ENCODE data around the gene NFKBIE. TPM values are rescaled to one million over a fixed set of nuclear protein-coding genes. Genes with fewer than 3 reads are reported as not detected.

Gene NFKBIE
- polyA plus RNA-seq, 1 donor, result 5.4 TPM

- DNase-seq, result peak; percentile 52
Measured at GRCh38 chr6:44297063-44298038, 32.0 kb upstream of the NFKBIE start.

GRCh38 chr6:44294832-44295791 is 29.8 kb upstream of the NFKBIE start:
- no peak for DNase-seq

GRCh38 chr6:44292661-44293365 is 27.5 kb upstream of the NFKBIE start:
- DNase-seq, result no peak

- DNase-seq, result no peak
Measured at GRCh38 chr6:44291841-44292240, 26.5 kb upstream of the NFKBIE start.

DNA sequence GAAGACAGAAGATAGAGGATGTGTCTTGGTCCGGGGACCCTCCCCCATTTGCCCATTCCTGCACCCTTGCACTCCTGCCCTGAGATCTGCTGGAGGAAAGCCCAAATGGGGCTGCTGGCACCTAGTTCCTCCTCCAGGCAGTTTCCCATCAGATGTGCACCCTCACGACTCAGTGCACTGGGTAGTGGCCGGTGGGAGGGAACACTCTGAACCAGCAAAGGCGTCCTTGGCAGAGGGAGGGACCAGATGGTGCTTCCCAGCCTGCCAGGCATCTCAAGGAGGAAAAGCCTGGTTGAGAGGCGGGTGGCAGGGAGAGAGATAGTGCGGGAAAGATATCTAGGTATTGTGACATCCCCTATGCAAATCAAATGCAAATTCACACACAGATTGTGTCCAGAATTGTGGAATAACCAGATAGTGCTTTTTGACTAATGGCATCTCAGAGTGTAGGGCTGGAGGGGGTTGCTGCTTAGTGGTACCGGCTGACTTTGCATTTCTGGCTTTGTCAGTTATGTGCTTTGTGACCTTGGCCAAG is 24.4 kb upstream of the NFKBIE start:
- DNase-seq, result no peak

DNA sequence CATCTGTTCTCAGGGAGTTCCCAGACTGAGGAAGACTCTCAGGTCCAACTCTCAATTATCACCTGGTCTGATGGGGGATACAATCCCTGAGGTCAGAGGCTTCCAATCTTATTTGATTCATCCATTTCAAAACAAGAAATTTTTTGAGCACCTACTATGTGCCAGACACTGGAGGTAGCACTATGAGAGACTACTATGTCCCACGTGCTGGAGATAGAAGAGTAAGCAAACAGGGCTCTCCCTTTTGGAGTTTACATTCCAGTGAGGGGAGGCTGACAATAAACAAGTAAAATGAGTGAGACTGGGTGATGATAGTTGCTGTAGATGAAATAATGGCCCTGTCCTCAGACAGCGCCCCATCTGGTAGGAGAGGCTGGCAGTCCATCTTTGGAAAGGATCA is 21.4 kb upstream of the NFKBIE start:
- DNase-seq, result no peak

DNA sequence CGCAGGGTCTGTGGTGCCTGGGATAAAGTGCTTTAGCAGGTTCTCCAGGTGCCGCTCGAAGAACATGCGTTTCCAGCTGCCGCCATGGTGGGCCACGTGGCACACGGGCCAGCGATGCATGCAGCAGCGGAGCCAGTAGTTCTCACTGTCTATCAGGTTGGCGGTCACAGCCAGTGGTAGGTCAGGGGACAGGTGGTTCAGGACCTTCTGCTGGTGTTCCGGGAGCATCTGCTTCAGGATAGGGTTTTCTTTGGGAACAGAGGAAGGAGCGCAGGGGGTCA is 20.9 kb upstream of the NFKBIE start:
- DNase-seq, result no peak

DNA sequence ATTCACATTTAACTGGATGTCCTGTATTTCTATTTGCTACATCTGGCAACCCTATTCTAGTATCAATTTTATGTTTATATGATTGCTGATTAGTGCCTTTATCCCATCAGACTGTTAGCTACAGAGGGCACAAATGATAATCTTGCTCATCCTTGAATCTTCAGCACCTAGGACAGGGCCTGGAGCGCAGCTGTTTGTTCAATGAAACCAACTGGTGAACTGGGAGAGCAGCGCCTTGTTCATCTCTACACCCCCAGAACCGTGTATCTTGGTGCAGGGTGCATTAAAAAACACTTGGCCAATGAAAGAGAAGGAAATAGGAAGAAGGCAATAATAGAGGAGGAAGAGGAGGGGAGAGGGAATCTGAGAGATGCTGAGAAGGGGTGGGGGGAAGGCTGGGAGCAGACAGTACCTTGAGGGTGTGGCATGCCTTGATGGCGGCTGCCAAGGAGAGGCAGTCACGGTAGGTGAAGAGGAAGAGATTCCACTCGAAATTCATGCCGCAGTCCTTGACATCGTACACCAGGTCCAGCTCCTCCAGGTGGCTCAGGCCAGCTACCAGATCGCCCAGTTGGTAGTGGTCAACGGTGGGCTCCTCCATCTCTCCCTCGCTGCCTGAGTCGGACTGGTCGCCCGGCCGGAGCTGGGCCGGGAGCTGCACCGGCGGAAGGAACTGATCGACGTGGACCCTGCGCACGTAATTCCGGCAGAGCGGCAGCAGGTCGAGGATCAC is 20.4 kb upstream of the NFKBIE start:
- DNase-seq, result no peak

GRCh38 chr6:44284867-44285266 is 19.5 kb upstream of the NFKBIE start:
- DNase-seq, result no peak

DNA sequence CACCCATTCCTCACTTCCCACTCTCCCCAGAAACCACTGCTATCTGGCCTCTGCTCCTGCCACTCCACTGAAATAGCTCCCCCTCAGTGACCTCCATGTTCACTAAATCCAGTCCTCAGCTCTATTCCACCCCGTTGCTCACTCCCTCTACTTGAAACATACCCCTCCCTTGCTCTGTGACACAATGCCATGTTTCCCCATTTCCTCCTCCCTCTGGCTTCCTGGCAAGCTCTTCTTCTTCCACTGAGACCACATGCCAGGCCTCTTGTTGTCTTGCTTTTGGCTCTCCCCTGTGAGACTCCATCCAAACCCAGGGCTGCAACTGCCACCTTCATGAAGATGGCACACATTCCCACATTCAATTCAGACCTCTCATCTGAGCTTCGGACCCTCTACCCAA is 18.8 kb upstream of the NFKBIE start:
- DNase-seq, result no peak

DNA sequence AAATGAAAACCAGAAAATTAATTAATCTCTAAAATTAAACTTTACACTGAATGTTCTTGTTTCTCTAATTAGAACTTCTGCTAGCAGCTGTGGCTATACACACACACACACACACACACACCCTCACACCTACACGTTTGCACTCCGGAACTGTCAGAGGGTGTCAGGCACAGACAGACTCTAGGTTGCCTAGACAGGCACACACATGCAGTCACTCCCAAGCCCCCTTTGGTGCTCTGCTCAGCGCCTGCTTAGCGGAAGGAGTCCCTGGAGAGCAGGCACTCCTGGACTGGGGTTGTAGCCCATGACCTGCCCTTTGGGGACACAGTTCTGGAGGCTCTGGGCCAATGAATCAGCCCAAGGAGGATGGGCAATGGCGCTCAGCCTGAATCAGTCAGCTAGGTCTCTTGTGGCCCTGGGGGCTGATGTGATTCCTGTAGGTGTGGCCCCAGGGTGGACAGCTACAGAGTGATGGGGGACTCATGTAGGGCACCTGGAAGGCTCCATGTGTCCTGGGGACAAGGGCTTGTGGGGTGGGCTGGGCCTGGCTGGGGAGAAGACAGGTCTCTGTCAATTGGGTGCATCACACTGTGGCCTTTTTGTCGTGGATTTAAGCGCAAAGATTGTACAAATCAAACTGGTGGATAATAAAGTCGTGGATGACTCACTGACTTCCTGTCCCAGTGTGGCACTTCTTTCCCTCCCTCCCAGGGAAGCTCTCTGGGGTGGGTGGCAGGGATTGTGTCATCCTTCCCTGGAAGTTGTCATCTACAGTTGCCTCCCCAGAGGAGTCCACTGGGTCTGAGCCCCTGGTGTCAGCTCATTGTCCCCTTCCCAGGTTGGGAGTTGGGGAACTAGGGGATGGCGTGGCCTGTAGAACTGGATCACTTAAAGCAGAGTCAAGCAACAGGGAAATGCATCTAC is 13.7 kb upstream of the NFKBIE start:
- DNase-seq, result no peak

GRCh38 chr6:44278315-44278714 is 13.0 kb upstream of the NFKBIE start:
- no peak for DNase-seq

- DNase-seq, result no peak
Measured at GRCh38 chr6:44277763-44278162, 12.4 kb upstream of the NFKBIE start.

DNA sequence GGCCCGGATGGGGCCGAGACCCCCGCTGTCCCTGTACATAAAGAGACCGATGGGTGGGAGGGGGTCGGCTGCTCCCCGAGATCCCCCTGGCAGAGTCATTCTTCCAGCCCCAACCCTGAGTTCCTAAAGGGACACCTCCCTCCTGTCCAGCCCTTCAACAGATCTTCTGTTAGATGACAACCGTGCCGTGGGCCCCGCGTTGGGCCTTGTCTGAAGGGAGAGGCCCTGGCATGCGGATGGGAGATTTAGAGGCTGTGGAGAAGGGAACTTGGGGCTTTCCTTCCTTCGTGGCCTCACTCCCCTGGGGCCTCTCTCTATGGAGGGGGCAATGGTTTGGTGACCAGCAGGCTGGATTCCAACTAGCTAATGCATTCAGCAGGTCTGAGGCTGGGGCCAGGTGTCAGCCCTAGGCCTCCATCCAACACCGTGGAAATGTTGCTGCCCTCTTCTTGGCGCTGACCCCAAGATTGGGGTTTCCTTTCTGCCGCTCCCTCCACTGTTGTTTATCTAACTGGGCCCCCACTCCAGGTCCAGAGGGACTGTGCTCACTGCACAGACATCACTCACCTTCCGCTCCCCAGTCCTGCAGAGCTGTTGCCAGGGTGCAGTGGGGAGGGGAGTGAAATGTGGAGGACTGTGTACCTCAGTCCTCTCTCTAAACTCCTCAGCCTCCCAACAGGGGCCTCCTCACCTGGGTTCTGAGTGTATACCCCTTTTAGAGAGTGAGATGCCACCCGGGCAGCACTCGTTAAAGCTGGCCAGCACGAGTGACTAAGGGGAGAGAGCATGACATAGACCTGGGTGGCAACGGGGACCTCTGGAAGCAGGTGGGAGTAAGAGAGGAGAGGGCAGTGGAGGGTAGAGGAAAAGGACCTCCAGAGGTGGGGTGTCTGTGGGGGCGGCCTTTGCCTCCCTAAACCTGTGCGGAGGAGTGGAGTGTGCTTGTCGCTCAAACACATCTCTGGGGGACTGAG is 11.6 kb upstream of the NFKBIE start:
- DNase-seq, result no peak

DNA sequence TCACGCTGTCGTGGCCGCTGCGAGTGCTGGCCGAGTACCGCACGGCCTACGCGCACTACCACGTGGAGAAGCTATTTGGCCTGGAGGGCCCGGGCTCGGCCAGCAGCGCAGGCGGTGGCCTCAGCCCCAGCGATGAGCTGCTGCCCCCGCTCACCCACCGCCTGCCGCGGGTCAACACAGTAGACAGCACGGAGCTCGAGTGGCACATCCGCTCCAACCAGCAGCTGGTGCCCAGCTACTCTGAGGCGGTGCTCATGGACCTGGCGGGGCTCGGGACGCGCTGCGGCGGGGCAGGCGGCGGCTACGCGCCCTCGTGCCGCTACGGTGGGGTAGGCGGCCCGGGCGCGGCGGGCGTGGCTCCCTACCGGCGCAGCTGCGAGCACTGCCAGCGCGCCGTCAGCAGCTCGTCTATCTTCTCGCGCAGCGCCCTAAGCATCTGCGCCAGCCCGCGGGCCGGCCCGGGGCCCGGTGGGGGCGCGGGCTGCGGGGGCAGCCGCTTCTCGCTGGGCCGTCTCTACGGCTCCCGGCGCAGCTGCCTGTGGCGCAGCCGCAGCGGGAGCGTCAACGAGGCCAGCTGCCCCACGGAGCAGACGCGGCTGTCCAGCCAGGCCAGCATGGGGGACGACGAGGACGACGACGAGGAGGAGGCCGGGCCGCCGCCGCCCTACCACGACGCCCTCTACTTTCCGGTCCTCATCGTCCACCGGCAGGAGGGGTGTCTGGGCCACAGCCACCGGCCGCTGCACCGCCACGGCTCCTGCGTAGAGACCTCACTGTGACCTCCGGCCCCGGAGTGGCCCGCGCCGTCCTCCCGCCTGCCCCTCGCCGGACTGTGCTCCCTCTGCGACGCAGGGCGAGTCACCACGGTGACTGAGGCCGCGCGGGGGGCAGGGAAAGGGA is 10.6 kb upstream of the NFKBIE start:
- no peak for DNase-seq

GRCh38 chr6:44275271-44275748 is 10.0 kb upstream of the NFKBIE start:
- DNase-seq, result no peak

DNA sequence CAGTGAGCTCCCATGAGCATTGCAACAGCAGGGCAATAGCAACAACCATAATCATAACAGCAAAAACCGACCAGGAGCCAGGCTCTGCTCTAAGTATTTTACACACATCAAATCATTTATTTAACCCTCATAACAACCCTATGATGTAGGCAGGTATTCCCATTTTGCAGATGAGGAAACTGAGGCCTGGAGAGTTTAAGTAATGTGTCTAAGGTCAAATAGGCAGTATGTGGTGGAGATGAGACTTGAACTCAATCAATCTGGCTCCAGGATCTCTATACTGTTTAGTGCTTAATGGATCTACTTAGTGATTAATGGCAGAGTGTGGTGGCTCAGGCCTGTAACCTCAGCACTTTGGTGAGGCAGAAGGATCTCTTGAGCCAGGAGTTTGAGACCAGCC is 8.3 kb upstream of the NFKBIE start:
- no peak for DNase-seq

DNA sequence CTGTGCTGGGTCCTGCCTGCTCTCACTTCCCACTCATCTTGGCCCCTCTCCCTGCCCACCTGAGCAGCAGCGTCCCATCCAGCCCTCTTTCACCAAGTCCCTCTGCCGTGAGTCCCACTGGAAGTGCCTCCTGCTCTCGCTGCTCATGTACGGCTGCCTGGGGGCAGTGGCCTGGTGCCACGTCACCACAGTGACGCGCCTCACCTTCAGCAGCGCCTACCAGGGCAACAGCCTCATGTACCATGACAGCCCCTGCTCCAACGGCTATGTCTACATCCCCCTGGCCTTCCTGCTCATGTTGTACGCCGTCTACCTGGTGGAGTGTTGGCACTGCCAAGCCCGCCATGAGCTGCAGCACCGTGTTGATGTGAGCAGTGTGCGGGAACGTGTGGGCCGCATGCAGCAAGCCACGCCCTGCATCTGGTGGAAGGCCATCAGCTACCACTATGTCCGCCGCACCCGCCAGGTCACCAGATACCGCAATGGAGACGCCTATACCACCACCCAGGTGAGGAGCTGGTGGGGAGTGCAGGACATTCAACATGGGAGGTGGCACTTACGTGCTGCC is 7.7 kb upstream of the NFKBIE start:
- no peak for DNase-seq

All from hindlimb muscle (tissue), 1 donor.